Stimulated activated effector memory CD8-positive, alpha-beta T cell treated with anti-CD3 and anti-CD28 coated beads, Interleukin-12 subunit alpha, Interleukin-12 subunit beta, amount 100 ng/mL, for 72 hours (primary cell): ENCODE results near the gene PRDM16.

ENCODE experiments used
- ATAC-seq: fragments of 150-1000 bp; cut with Tn5 transposase; 2 replicates; pipeline ENCODE4 v1.10.0; 2021
- DNase-seq, 2 donors: peaks; one replicate each; pipeline ENCODE4 v3.0.0; 2021 to 2022; ENCODE audit warnings: low spot score in 2 of 2
- H3K27ac Mint-ChIP-seq: one replicate; pipeline ENCODE4 v1.8.0; 2022; ENCODE audit warnings: mild to moderate bottlenecking, mixed read lengths
- H3K36me3 Mint-ChIP-seq: one replicate; pipeline ENCODE4 v1.8.0; 2022; ENCODE audit warnings: mild to moderate bottlenecking, mixed read lengths
- H3K4me1 Mint-ChIP-seq: one replicate; pipeline ENCODE4 v1.8.0; 2022; ENCODE audit warnings: mixed read lengths
- H3K4me3 Mint-ChIP-seq: one replicate; pipeline ENCODE4 v1.8.0; 2022; ENCODE audit warnings: mild to moderate bottlenecking, mixed read lengths
- H3K9me3 Mint-ChIP-seq: one replicate; pipeline ENCODE4 v1.8.0; 2022; ENCODE audit warnings: mixed read lengths

Gene PRDM16

DNA sequence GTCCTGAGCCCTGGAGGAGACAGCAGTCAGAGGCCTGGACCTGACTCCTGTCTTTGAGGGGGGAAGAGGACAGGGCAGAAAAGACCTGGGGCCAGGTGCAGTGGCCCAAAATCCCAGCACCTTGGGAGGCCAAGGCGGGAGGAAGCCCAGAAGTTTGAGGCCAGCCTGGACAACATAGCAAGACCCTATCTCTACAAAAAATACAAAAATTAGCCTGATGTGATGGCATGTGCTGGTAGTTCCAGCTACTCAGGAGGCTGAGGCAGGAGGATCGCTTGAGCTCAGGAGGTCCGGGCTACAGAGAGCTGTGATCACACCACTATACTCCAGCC lies 280.9 kb downstream of the PRDM16 start:
- Mint-ChIP-seq H3K4me1 (no peaks in the 10 kb centered on the region), H3K9me3 (no peaks in the 10 kb centered on the region), H3K36me3 (no peaks in the 10 kb centered on the region), H3K4me3 (no peak overlapping the region), H3K27ac (no peak overlapping the region)
- DNase-seq: no peak
- no peak for ATAC-seq

DNA sequence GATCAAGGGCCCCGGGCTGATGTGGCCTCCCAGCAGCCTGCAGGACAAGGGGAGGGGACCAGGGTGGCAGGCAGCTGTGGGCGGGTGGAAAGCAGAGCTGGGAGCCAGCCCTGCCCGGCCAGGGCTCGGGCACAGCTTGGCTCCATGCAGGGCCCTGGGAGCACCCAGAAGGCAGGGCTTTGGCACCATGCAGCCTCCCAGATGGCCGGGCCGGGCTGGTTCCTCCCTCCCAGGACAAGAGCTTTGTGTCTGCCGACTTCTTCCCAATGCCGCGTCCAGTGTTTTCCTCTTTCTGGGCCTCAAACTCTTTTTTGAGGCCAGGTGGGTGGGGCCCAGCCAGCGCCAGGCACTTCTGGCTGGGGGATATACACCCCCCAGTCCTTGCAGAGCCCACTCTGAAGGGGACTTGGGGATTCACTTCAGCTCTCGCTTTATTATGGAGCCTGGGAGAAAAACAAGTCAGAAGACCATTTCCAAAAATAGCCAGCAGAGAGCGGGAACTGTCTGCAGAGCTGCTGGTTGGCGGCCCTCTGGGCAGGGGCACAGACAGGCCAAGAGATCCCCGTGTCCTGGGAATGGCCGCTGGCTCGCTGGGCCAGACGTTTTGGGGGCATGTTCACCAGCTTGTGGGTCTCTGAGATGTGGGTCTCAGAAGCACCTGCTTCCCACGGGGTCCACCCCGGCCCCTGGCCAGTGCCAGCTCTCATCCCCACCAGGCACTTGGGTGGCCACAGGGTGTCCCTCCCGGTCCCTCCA lies 281.7 kb downstream of the PRDM16 start:
- Mint-ChIP-seq H3K4me3 (no peak overlapping the region), H3K4me1 (no peaks in the 10 kb centered on the region), H3K36me3 (no peaks in the 10 kb centered on the region), H3K9me3 (no peaks in the 10 kb centered on the region), H3K27ac (no peak overlapping the region)
- DNase-seq (no peak), ATAC-seq (no peak)

DNA sequence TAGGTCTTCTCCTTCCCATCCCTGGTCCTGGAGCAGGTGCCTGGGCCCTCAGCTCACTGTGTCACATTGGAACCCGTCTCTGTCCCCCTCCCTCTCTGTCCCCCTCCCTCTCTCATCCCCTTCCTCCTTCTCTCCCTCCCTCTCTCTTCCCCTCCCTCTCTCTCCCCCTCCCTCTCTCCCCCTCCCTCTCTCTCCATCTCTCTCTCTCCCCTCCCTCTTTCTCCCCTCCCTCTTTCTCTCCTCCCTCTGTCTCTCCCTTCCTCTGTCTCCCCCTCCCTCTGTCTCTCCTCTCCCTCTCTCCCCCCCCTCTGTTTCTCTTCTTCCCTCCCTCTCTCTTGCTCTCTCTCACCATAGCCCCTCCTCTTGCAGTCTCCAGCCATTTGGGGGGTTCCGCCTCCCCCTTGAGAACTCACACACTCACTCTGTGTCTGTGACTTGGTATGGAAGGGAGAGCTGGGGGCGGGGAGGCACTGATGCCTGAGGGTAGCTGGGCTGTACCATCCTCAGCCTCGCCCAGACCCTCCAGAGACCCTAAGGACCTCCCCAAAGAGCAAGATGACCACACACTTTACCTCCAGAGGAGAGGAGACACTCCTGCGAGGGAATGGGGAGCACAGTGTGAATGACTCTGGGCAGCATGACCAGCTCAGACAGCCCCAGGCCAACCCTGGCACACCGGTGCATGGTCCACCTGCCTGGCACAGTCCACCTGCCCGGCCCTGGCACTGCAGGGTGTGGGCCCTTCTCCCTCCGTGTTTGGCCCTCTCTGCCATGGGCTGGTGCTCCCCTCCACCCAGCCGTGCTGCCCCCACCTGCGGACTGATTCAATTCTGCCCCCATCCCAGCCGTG lies 282.7 kb downstream of the PRDM16 start:
- no peaks in the 10 kb centered on the region for H3K4me1 Mint-ChIP-seq
- H3K9me3 Mint-ChIP-seq: no peaks in the 10 kb centered on the region
- DNase-seq (no peak), ATAC-seq (no peak)
- no peak overlapping the region for H3K4me3 Mint-ChIP-seq
- H3K36me3 Mint-ChIP-seq: no peaks in the 10 kb centered on the region
- H3K27ac Mint-ChIP-seq: no peak overlapping the region

DNA sequence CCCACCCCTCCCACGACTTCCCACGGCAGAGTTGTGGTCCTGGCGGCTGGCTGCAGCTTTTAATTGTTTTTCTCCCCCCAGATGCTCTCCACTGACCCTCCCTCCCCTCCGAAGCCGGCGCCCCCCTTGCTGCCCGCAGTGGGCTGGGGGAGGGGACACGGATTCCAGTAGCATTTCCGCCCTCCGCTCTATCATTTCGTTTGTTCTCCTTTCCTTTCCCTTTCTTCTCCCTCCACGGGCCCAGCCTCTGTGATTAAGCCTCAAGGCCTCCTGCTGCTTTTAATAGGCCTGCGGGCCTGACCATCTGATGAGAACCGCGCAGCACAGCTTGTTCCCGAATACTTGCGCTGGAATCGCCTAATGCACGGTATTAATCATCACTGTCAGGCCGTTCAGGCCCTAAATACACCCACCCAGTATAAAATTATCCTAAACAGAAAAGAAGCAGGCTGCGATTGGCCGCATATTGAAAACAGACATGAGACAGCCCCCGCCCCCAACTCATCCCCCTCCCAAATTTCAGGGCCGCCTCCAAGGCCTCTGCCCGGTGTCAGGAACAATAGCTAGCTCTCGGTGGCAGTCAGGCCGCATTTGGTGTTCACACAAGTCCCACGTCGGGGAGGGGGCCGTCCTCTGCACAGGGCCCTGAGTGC lies 283.4 kb downstream of the PRDM16 start:
- no peaks in the 10 kb centered on the region for H3K9me3 Mint-ChIP-seq
- no peaks in the 10 kb centered on the region for H3K4me1 Mint-ChIP-seq
- DNase-seq (no peak), ATAC-seq (no peak)
- no peak overlapping the region for H3K27ac Mint-ChIP-seq
- H3K4me3 Mint-ChIP-seq: no peak overlapping the region
- no peaks in the 10 kb centered on the region for H3K36me3 Mint-ChIP-seq

DNA sequence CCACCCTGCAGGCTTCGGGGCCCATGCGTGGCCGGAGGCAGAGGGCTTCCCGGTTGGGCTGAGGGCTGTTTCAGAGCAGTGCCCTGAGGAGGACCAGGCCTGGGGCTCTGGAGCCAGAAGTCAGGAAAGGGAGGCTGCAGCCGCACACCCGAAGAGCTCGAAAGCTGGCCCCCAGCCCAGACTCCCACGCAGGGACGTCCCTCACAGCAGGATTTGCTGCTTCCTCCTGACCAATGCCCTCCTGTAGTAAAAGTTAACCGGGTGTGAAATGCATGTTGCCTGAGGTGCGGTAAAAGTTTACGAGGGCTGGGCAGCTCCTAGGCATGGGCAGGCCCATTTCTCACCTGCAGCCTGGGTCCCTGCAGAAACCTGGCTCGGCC lies 283.9 kb downstream of the PRDM16 start:
- H3K4me1 Mint-ChIP-seq: no peaks in the 10 kb centered on the region
- H3K4me3 Mint-ChIP-seq: no peak overlapping the region
- H3K9me3 Mint-ChIP-seq: no peaks in the 10 kb centered on the region
- no peak for DNase-seq
- ATAC-seq: no peak
- no peaks in the 10 kb centered on the region for H3K36me3 Mint-ChIP-seq
- no peak overlapping the region for H3K27ac Mint-ChIP-seq

DNA sequence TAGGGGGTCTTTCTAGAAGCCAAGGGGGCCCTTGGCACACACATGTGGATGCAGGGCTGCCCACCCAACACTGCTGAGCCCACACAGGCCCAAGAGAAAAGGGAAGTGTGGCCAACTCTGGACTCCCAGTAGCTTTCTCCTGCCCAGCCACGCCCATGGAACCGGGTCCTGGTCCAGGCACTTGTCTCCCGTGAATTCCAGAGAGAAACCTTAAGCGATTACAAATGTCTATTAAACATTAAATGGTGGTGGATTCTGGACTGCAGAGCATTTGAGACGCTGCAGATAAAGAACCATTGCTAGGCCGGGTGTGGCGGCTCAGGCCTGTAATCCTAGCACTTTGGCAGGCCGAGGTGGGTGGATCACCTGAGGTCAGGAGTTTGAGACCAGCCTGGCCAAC lies 284.9 kb downstream of the PRDM16 start:
- Mint-ChIP-seq H3K27ac (no peak overlapping the region), H3K4me3 (no peak overlapping the region), H3K4me1 (no peaks in the 10 kb centered on the region), H3K9me3 (no peaks in the 10 kb centered on the region), H3K36me3 (no peaks in the 10 kb centered on the region)
- no peak for ATAC-seq
- no peak for DNase-seq

DNA sequence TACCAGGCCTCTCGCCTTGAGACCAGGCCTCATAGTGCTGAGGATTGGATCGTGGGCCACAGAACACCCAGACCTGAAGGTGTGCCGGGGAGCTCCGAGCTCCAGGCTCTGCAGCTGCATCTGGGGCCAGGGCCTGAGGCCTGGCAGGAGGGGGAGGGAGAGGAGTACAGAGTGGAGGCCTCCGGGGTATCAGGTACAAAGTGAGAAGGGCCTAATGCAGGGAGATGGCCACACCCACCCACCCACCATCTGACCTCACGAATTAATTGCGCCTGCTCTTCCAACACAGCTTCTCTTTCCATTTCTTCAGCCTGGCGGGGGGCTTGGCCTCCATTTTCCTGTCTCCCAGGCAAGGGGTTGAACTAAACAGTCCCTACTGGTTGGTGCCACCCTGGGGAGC lies 286.1 kb downstream of the PRDM16 start:
- no peak overlapping the region for H3K4me3 Mint-ChIP-seq
- DNase-seq (no peak), ATAC-seq (no peak)
- no peak overlapping the region for H3K27ac Mint-ChIP-seq
- no peaks in the 10 kb centered on the region for H3K4me1 Mint-ChIP-seq
- H3K9me3 Mint-ChIP-seq: no peaks in the 10 kb centered on the region
- no peaks in the 10 kb centered on the region for H3K36me3 Mint-ChIP-seq

DNA sequence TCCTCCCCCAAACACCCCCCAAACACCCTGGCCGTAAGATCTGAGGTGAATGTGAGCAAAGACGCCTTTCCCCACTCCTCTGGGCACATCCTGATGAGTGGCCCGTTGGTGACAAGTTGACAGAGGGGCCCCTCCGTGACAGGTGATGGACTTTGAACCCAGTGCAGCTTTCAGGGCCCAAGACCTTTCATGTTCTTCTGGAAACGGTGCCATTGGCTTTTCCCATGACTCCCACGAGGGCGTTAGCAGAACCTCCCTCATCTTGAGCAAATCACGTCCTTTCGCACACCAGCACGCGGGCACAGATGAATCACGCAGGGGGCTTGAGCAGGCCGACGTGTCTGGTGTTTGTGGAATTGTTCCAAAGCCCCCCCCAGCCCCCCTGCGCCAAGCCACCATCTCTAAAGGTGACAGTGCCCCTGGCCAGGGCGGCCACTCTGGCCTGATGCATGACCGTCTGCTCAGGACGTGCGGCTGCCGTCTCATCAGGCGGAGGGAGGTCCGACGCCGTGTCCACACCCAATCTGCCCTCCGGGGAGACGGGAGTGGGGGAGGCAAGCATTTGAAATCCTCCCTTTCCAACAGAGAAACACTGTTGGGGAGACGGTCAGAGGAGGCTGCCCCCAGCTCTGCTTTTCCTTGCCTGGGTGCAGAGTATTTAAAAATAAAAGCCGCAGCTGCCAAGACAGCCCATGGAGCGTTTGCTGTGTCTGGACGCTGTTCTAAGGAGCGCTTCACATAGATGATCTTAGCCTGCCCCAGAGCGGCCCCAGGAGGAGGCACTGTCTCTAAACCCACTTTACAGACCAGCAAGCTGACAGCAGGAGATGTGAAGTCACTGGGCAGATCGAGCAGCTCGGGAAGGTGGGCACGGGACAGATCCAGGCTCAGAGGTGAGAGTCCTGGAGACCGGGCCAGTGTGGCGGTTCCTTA lies 287.2 kb downstream of the PRDM16 start:
- Mint-ChIP-seq H3K9me3 (no peaks in the 10 kb centered on the region), H3K36me3 (no peaks in the 10 kb centered on the region), H3K4me3 (no peak overlapping the region), H3K4me1 (no peaks in the 10 kb centered on the region), H3K27ac (no peak overlapping the region)
- ATAC-seq (no peak), DNase-seq (no peak)

DNA sequence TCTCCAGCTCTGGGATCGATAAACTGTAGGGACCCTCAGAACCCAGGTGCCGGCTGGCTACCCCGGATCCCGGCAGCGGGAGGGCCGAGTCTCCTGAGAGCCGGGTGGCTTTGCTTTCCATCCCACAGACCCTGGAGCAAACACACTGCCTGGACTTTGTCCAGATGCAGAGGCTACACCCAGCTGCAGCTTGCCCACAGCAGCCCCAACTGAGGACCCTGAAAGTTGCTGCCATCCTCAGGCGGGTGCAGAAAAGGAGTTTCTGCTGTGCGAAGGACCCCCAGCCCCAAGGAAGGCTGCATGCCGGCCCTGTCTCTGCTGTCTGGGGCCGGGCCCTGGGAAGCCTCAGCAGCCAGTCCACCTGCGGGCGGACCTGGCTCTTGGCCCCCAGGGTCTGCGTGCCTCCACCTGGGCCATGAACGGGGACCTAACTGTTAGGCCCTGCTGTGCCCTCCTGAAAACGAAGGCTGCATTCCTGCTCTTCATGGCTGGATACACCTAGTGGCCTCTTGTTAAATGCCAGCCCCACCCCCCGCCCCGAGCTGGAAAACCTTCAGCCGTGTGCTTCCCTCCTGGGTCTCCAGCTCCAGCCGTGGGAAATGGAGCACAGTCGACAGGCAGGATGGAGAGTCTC lies 287.9 kb downstream of the PRDM16 start:
- Mint-ChIP-seq H3K9me3 (no peaks in the 10 kb centered on the region), H3K27ac (no peak overlapping the region), H3K4me1 (peaks cover 6% of the 10 kb centered on the region), H3K4me3 (no peak overlapping the region), H3K36me3 (no peaks in the 10 kb centered on the region)
- DNase-seq (no peak), ATAC-seq (no peak)

DNA sequence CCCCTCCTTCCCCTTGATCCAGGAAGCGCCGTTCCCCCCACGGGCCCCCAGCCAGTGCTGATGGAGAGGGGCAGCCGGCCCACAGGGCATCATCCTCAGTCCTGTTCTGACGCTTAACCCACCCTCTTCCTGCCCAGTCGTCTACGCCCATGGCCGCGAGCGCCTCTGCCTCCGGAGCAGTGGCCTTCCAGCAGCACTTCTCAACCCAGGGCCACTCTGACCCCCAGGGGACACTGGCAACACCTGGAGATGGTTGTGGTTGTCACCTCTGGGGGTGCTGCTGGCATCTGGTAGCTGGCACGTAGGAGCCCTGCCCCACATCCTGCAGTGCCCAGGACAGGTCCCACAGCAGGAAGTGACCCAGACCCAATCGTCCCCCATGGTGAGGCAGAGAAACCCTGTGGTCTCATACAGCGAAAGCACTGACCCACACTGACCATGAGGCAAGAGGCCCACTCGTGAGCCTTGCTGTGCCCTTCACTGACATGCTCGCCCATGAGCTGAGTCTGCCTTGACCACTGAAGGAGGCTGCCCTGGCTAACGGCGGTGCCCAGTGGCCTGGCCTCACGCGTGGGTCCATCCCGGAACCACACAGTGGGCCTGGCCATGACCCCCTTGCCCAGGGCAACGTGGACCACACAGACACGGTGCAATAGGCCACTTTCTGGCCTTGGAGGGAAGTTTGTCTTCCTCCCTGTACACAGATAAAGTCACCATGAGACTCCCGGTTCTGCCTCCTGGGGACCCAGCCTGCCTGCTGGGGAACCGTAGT lies 288.7 kb downstream of the PRDM16 start:
- H3K4me3 Mint-ChIP-seq: no peak overlapping the region
- DNase-seq (no peak), ATAC-seq (no peak)
- H3K36me3 Mint-ChIP-seq: no peaks in the 10 kb centered on the region
- peaks cover 6% of the 10 kb centered on the region for H3K4me1 Mint-ChIP-seq
- H3K27ac Mint-ChIP-seq: no peak overlapping the region
- no peaks in the 10 kb centered on the region for H3K9me3 Mint-ChIP-seq

DNA sequence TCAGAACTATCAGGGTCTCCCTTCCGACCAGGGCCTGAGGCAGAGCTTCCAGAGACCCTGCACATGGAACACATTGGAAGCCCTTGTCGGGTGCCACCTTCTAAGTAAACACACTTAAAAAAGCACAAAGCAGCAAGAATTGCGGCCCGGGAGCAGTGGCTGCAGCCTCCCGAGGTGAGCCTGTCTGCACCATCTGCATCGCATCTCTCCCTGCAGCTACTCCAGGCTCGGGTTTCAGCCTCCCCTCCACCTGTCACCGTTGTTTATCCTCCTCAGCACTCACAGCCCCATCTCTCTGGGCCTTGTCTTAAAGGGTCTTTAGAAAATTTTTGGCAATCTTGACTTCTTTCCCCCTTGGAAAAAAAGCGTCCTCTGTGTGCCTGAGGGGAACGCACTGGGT lies 290.3 kb downstream of the PRDM16 start:
- Mint-ChIP-seq H3K9me3 (no peaks in the 10 kb centered on the region), H3K27ac (no peak overlapping the region), H3K4me3 (no peak overlapping the region), H3K36me3 (no peaks in the 10 kb centered on the region), H3K4me1 (peaks cover 6% of the 10 kb centered on the region)
- ATAC-seq (no peak), DNase-seq (no peak)

DNA sequence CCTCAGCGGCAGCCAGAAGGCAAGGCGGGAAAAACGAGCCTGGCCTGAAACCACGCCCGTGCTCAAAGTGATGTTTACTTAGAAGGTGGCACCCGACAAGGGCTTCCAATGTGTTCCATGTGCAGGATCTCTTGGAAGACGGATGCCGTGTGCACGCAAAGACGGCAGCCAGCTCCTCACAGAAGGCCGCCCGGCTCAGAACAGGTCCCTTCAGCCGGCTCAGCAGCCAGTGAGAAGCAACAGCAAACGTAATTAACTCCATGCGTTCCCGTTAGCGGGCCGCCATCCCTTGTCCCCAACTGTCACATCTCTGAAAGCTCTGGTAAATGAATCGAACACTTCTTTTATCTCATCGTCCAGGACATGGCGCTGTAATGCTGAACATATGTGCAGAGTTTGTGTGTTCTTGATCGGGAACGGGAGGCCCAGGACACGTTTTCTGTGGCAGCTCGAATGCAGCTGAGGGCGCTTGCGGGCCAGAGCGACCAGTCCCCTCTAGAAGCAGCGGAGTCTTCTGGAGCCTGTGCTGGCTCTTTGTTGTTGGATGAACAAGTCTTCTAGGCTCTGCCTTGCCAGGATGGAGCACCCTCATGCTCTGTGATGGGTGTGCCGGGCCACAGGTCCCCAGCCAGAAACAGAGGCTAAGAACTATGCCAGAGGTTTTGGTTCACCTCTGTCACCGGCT lies 290.9 kb downstream of the PRDM16 start:
- ATAC-seq: no peak
- H3K36me3 Mint-ChIP-seq: no peaks in the 10 kb centered on the region
- H3K4me1 Mint-ChIP-seq: peaks cover 6% of the 10 kb centered on the region
- no peak overlapping the region for H3K27ac Mint-ChIP-seq
- H3K4me3 Mint-ChIP-seq: no peak overlapping the region
- no peaks in the 10 kb centered on the region for H3K9me3 Mint-ChIP-seq
- DNase-seq: no peak

DNA sequence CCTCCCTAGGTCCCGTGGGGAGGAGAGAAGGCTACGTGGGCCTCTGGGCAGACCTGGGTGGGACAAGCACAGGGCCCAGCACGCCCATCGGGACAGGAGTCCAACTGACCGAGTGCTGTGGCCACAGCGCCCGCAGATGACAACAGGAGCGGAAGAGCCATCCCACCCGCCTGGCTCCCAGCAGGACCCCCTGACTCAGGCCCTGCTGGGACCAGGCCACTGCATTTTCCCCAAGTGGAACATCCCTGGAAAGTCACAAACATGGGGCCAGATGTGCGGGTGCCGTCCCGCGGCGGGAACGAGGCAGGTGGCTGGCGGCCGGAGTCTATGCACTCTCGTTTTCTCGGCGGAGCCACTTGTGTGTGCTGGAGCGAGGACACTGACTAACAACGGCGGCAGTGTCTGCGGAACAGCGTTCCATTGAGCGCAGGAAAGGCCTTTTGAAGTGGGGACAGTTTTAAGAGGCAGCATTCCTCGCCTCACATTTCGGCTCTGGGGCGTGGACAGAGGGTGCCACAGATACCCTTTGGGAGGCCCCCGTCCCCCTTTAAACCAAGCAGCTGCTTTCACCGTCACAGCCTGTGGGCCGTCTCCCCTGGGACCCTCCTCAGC lies 291.7 kb downstream of the PRDM16 start:
- ATAC-seq: no peak
- H3K4me3 Mint-ChIP-seq: no peak overlapping the region

More for the DNA sequence above, 291.7 kb downstream of the PRDM16 start:
- H3K9me3 Mint-ChIP-seq: no peaks in the 10 kb centered on the region
- no peaks in the 10 kb centered on the region for H3K36me3 Mint-ChIP-seq
- H3K27ac Mint-ChIP-seq: no peak overlapping the region
- H3K4me1 Mint-ChIP-seq: peaks cover 6% of the 10 kb centered on the region
- DNase-seq: no peak
